ENCODE data around the gene MKLN1. TPM values are rescaled to one million over a fixed set of nuclear protein-coding genes. Genes with fewer than 3 reads are reported as not detected.
A peak's percentile ranks its signal among the peaks of the same experiment; 100 is the strongest.

Gene MKLN1
- total and polyA plus RNA-seq, 2 of the 13 experiments (the other 11 are each of a cell fraction or from before 2014, with no cell fraction given), result 33.6 to 43.5 TPM

- FAIRE-seq, result no peak
- H3K36me3 ChIP-seq (replicated peaks in 1 of 2; ENCODE audit: control insufficient read depth in 1 of 2, insufficient read depth in 2 of 2, low read length in 2 of 2), result no peaks in the 10 kb centered on the region
- 2% methylated on average over 4 of the region's 4 CpGs for WGBS (ENCODE audit: low lambda C conversion rate)
- ATAC-seq, result no peak
- H2AFZ ChIP-seq (ENCODE audit: low read length), result no peak overlapping the region
- H3K4me3 ChIP-seq (replicated peaks in 1 of 3; ENCODE audit: insufficient read depth in 1 of 3, low read depth in 2 of 3, low read length in 3 of 3), result no peak overlapping the region
- H3K4me2 ChIP-seq (ENCODE audit: low read depth, low read length), result no peak overlapping the region
- no peaks in the 10 kb centered on the region for H4K20me1 ChIP-seq (ENCODE audit: insufficient read depth, low read length)
- no peak overlapping the region for H3K27ac ChIP-seq (ENCODE audit: extremely low read length, insufficient read depth, low read length)
- BruUV-seq (replicated peaks), result no TSS peak
- TF ChIP-seq NFRKB (IDR thresholded peaks at IDR 0.05), result no peak
- no peak for TF ChIP-seq ZBTB49 (CRISPR knock-in tag; IDR thresholded peaks at IDR 0.05; ENCODE audit: borderline replicate concordance)
- TF ChIP-seq RFX5 (IDR thresholded peaks at IDR 0.05; ENCODE audit: low read depth, low read length), result no peak
- no peak for TF ChIP-seq ZBTB21 (CRISPR knock-in tag; IDR thresholded peaks at IDR 0.05)
- no peak for TF ChIP-seq ZNF446 (CRISPR knock-in tag; IDR thresholded peaks at IDR 0.05)
- 0 out of 2 replicates have a peak, but pooled peaks have one; percentile 21 for TF ChIP-seq CEBPB (IDR thresholded peaks at IDR 0.05; ENCODE audit: borderline replicate concordance, low read depth, low read length)
- no peak for TF ChIP-seq ZNF761 (CRISPR knock-in tag; conservative IDR thresholded peaks at IDR 0.05)
- intact Hi-C loops (cut with micrococcal nuclease; ENCODE audit: unreplicated experiment) (no loop called here), in situ Hi-C loops (cut with HindIII; ENCODE audit: extremely low pct_ligation_motif_present, low pct_unique_long_range_greater_than_20kb) (no loop called here)
- H3K9me3 ChIP-seq (ENCODE audit: low read length), result no peaks in the 10 kb centered on the region
- peaks cover 0 to 3% of the 10 kb centered on the region in 2 experiments; a peak in 1 of 5 replicates for H3K27me3 ChIP-seq (ENCODE audit: control insufficient read depth in 1 of 2, insufficient read depth in 2 of 2, low read length in 2 of 2)
- no peak overlapping the region for H3K9ac ChIP-seq (ENCODE audit: insufficient read depth, low read depth, low read length)
- POLR2A ChIA-PET, result no interaction called here
- CTCF ChIA-PET (ENCODE audit: low intra/inter-chr PET ratio, low total read pairs), result no interaction called here
- H3K79me2 ChIP-seq (ENCODE audit: insufficient read depth, low read length), result no peaks in the 10 kb centered on the region
- DNase-seq (ENCODE audit: low spot score), result no peak
- peaks cover 8% of the 10 kb centered on the region for H3K4me1 ChIP-seq (ENCODE audit: insufficient read depth, low read length)
Observed at GRCh38 chr7:131292141-131292905, 35.4 kb upstream of the MKLN1 start.

All from HepG2 (cell line).